ENCODE results near the gene TBX1.
"Not testable (repeated sequence)": the region's sequence is repeated elsewhere in the genome, so short reads cannot be mapped to it uniquely, and the experiment has no call there.

GRCh38 chr22:19792383-19792896 lies 31.9 kb downstream of the TBX1 start:
- TF ChIP-seq CTCF (IDR thresholded peaks at IDR 0.05; ENCODE audit: poor library complexity, severe bottlenecking); EP300 (conservative IDR thresholded peaks at IDR 0.05; ENCODE audit: poor library complexity, severe bottlenecking); POLR2AphosphoS5 (IDR thresholded peaks at IDR 0.05); RAD21 (conservative IDR thresholded peaks at IDR 0.05): not testable (repeated sequence)

All from neural cell (in vitro differentiated cells).